K562 (cell line): ENCODE measurements around the gene SBNO1. TPM values are rescaled to one million over a fixed set of nuclear protein-coding genes. Genes with fewer than 3 reads are reported as not detected.

ENCODE experiments used
- CCAR2 ChIP-seq: fragments of 200-400 bp; formaldehyde crosslinking; IDR thresholded peaks from 2 replicates; pipeline ENCODE4 v1.6.1; 2017; ENCODE audit warnings: mild to moderate bottlenecking, low read depth, low read length
- CCNT2 ChIP-seq: IDR thresholded peaks from 2 replicates; pipeline ENCODE4 v1.6.1; 2011; ENCODE audit warnings: borderline replicate concordance, low read depth, mild to moderate bottlenecking, moderate library complexity, mixed read lengths, low read length; ENCODE audit not compliant: insufficient read length; ENCODE audit errors: extremely low read depth
- CEBPG ChIP-seq, 3 experiments: fragments of 200-800 bp in 1 of 3; sonication (Bioruptor generic) in 1 of 3; sonication (generic) in 1 of 3; formaldehyde crosslinking in 1 of 3; IDR thresholded peaks in 2 of 3; conservative IDR thresholded peaks in 1 of 3; 2 replicates each; pipeline versions ENCODE4 v1.6.1 to v1.8.0; 2016 to 2022; ENCODE audit warnings: missing compliant biosample characterization in 2 of 3, missing genetic modification characterization in 2 of 3, mild to moderate bottlenecking in 1 of 3, missing genetic modification reagents in 1 of 3
- E2F5 ChIP-seq: sonication (generic); formaldehyde crosslinking; IDR thresholded peaks from 2 replicates; pipeline ENCODE4 v1.8.0; 2022; ENCODE audit warnings: mild to moderate bottlenecking, missing genetic modification reagents
- EGR1 ChIP-seq: fragments of 450-650 bp; conservative IDR thresholded peaks from 2 replicates; pipeline ENCODE4 v1.6.1; 2017; ENCODE audit warnings: mild to moderate bottlenecking
- ELF4 ChIP-seq: fragments of 450-650 bp; formaldehyde crosslinking; IDR thresholded peaks from 2 replicates; pipeline ENCODE4 v1.4.0; 2022; ENCODE audit warnings: missing genetic modification characterization
- EP400 ChIP-seq: fragments of 450-650 bp; IDR thresholded peaks from 2 replicates; pipeline ENCODE4 v1.6.1; 2017; ENCODE audit warnings: antibody characterized with exemption, mild to moderate bottlenecking, moderate library complexity
- FOXA3 ChIP-seq, 2 experiments: fragments of 450-650 bp in 1 of 2; sonication (generic) in 1 of 2; formaldehyde crosslinking; IDR thresholded peaks in 1 of 2; conservative IDR thresholded peaks in 1 of 2; 2 replicates each; pipeline versions ENCODE4 v1.4.0 to v1.8.0; 2020 to 2022; ENCODE audit warnings: mild to moderate bottlenecking in 2 of 2, missing genetic modification reagents in 1 of 2
- FOXJ3 ChIP-seq: sonication (generic); formaldehyde crosslinking; IDR thresholded peaks from 2 replicates; pipeline ENCODE4 v1.4.0; 2020; ENCODE audit warnings: mild to moderate bottlenecking, missing genetic modification reagents
- FOXP4 ChIP-seq: sonication (generic); formaldehyde crosslinking; IDR thresholded peaks from 2 replicates; pipeline ENCODE4 v1.8.0; 2022; ENCODE audit warnings: mild to moderate bottlenecking, missing genetic modification reagents, borderline replicate concordance
- MED1 ChIP-seq: sonication (generic); formaldehyde crosslinking; IDR thresholded peaks from 2 replicates; pipeline ENCODE4 v1.8.1; 2023; ENCODE audit warnings: missing genetic modification reagents, borderline replicate concordance
- POLR2A ChIP-seq: fragments of 450-650 bp; conservative IDR thresholded peaks from 2 replicates; pipeline ENCODE4 v1.6.1; 2016
- POLR2AphosphoS5 ChIP-seq: IDR thresholded peaks from 2 replicates; pipeline ENCODE4 v1.6.1; 2011; ENCODE audit warnings: mild to moderate bottlenecking, low read depth, low read length, moderate library complexity; ENCODE audit not compliant: control insufficient read depth, insufficient read depth
- PTRF ChIP-seq: fragments of 450-650 bp; IDR thresholded peaks from 2 replicates; pipeline ENCODE4 v1.6.1; 2016; ENCODE audit warnings: mild to moderate bottlenecking, missing genetic modification characterization, missing compliant biosample characterization
- RBFOX2 ChIP-seq: fragments of 200-400 bp; formaldehyde crosslinking; IDR thresholded peaks from 2 replicates; pipeline ENCODE4 v1.6.1; 2017; ENCODE audit warnings: low read depth, mild to moderate bottlenecking, low read length, moderate library complexity
- SIN3A ChIP-seq, 2 experiments: fragments of 150-350 bp in 1 of 2; IDR thresholded peaks; 2 replicates each; pipeline ENCODE4 v1.6.1; 2011 to 2016; ENCODE audit warnings: borderline replicate concordance in 2 of 2, low read depth in 2 of 2, low read length in 2 of 2, mild to moderate bottlenecking in 2 of 2, moderate library complexity in 2 of 2; ENCODE audit not compliant: control insufficient read depth in 1 of 2
- SRSF3 ChIP-seq: fragments of 200-400 bp; formaldehyde crosslinking; IDR thresholded peaks from 2 replicates; pipeline ENCODE4 v1.6.1; 2016; ENCODE audit warnings: mild to moderate bottlenecking, low read length, moderate library complexity; ENCODE audit not compliant: insufficient read depth
- TRIM25 ChIP-seq: fragments of 450-650 bp; IDR thresholded peaks from 2 replicates; pipeline ENCODE4 v1.7.0; 2016; ENCODE audit warnings: borderline replicate concordance
- ZBTB43 ChIP-seq: sonication (generic); formaldehyde crosslinking; IDR thresholded peaks from 2 replicates; pipeline ENCODE4 v1.8.0; 2023; ENCODE audit warnings: mild to moderate bottlenecking, missing genetic modification reagents
- ZNF76 ChIP-seq: fragments of 250-450 bp; sonication (Bioruptor Pico); IDR thresholded peaks from 2 replicates; pipeline ENCODE4 v1.4.0; 2020; ENCODE audit warnings: mild to moderate bottlenecking, moderate library complexity, borderline replicate concordance
- ZNF79 ChIP-seq: fragments of 250-450 bp; sonication (Bioruptor Pico); IDR thresholded peaks from 2 replicates; pipeline ENCODE4 v1.4.0; 2020; ENCODE audit warnings: low read depth, mild to moderate bottlenecking, moderate library complexity
- polyA plus RNA-seq, 8 experiments: library from polyadenylated mRNA; depleted of rRNA in 4 of 8; stranded (reverse) in 5 of 8; unstranded in 3 of 8; fragments of >200 nt; fragmentation: Nextera tagmentation in 2 of 8; fragmentation: Illumina TruSeq in 1 of 8; extraction: Ambion mirVana in 2 of 8; extraction: Trizol in 1 of 8; gene quantifications; 2 replicates each; pipeline versions ENCODE4 v1.2.1 to v1.2.3, GENCODE V29; 2011 to 2014; ENCODE audit warnings: inconsistent platforms in 1 of 8, missing spikeins in 1 of 8
- total RNA-seq, 7 experiments: library from RNA; depleted of rRNA in 6 of 7; stranded (reverse); fragments of >200 nt in 6 of 7; fragmentation: Illumina TruSeq in 2 of 7; extraction: Trizol in 2 of 7; gene quantifications; 2 replicates each; pipeline versions ENCODE4 v1.2.1 to v1.2.3, GENCODE V29; 2011 to 2021; ENCODE audit warnings: low replicate concordance in 1 of 7

SBNO1 gene
- total and polyA plus RNA-seq, 9 of the 15 experiments (the other 6 are each of a cell fraction or from before 2014, with no cell fraction given): 14.9 to 77.1 (median 35.9) TPM

DNA sequence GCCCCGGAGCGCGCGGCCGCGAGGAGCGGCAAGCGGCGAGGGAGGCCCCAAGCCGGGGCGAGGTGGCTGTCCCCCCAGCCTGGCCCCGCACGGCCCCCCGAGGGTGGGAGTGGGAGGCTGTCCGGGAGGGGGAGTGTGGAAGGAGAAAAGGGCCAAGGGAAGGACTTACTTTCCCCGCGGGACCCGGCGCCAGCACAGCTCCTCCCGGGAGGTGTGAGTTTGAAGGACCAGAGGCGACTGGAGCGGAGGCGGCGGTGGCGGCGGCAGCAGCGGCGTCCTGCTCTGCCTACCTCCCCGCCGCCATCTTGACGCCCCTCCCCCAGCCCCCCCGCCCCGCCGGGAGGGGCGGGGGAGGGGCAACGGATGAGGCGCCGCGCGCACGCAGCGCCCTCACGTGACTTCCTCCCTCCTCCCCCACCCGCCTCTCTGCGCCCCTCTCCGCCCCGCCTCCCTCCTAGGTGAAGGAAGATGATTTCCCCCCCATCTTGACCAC, at the start of gene SBNO1 (continued):
- TF ChIP-seq FOXA3 (CRISPR knock-in tag; conservative IDR thresholded peaks at IDR 0.05 in 1 of 2, IDR thresholded peaks at IDR 0.05 in 1 of 2): no peak
- no peak for TF ChIP-seq ELF4 (CRISPR knock-in tag)
- no peak for TF ChIP-seq SRSF3
- no peak for TF ChIP-seq MED1
- TF ChIP-seq RBFOX2: peak; percentile 72
- TF ChIP-seq ZNF76 (CRISPR knock-in tag): no peak
- no peak for TF ChIP-seq FOXP4 (CRISPR knock-in tag)
- TF ChIP-seq SIN3A (IDR thresholded peaks at IDR 0.05; ENCODE audit: borderline replicate concordance in 2 of 2, control insufficient read depth in 1 of 2, low read depth in 2 of 2, low read length in 2 of 2): peak in 1 of 2 experiments; percentile 73; a peak in 2 of 4 replicates
- TF ChIP-seq CCAR2: no peak
- no peak for TF ChIP-seq ZNF79 (CRISPR knock-in tag)
- no peak for TF ChIP-seq FOXJ3 (CRISPR knock-in tag)
- peak; percentile 64; the same call in 1 of the 2 replicates for TF ChIP-seq EGR1
- peak; percentile 65 for TF ChIP-seq POLR2A
- TF ChIP-seq TRIM25: no peak
- TF ChIP-seq POLR2AphosphoS5: peak; percentile 72
- TF ChIP-seq CCNT2: peak; percentile 43
- no peak for TF ChIP-seq PTRF (tag)
- no peak for TF ChIP-seq E2F5 (CRISPR knock-in tag)
- TF ChIP-seq ZBTB43 (CRISPR knock-in tag): no peak
- TF ChIP-seq CEBPG (CRISPR knock-in tag; IDR thresholded peaks at IDR 0.05): no peak
- no peak for TF ChIP-seq CEBPG (tag; conservative IDR thresholded peaks at IDR 0.05 in 1 of 2, IDR thresholded peaks at IDR 0.05 in 1 of 2)
- TF ChIP-seq EP400: no peak
